CD4-positive, alpha-beta T cell treated with Interleukin-6 at 100 ng/mL for 8 hours (primary cell): ENCODE data around the gene IGFBP2.

Source experiments
- DNase-seq: peaks from one replicate; pipeline ENCODE4 v3.0.0-alpha.2; 2020; ENCODE audit warnings: mixed read lengths, low spot score

IGFBP2 gene

GRCh38 chr2:216663846-216664245 lies 30.6 kb downstream of the IGFBP2 start:
- no peak for DNase-seq

DNA sequence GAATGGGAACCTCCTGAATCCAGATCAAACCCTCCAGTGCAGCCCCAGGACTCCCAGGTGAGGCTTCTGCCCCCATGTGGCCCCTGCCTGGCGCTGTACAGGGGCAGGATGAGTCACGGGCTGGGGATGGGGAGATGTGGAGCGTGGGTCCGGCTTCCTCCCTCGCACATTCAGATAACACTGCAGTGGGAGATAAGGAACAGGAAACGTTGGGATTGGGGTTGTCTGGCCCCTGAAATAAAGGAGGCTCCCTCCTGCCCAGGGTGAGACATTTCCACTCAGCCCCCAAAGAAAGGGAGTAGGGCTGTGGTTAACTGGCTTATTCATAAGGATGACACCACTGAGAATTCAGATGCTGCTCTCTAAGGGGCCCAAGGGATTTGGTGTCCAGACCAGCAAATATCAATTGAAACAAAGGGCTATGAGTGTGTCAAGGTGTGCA lies 31.4 kb downstream of the IGFBP2 start:
- no peak for DNase-seq

GRCh38 chr2:216665242-216665641 lies 32.0 kb downstream of the IGFBP2 start:
- no peak for DNase-seq

GRCh38 chr2:216665717-216666116 lies 32.5 kb downstream of the IGFBP2 start:
- DNase-seq: no peak

DNA sequence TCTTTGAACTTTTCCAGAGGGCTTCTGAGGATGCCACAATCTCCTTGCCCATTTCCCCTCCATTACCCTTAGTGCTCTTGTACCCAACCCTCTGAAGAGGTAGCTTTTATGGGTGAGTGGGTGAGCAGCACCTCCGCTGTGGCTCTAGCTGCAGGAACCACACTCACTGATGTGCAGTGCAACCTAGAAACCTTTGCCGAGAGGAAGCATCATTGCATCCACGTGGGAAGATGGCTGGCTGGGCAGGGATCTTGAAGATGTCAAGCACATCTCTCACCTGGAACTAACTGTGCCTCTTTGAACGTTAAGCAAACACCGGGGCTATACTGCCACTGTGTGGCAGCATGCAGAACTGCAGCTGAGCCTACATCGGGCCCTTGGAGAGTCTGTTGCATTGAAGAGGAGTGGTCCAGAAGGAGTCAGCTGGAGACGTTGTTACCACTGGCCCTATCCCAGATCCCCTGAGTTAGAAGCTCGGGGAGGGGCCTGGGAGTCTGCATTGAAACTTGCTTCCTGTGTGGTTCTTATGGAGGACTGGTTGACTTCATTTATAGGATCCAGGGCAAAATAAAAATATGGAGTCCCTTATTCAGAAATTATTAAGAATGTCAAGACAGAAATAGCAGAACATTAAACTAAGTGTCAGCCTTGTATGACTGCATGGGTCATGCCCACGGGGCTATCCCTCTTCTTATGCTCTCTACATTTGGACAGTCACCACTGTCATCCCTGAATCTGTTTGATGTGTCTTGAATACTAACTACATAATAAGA lies 33.4 kb downstream of the IGFBP2 start:
- peak; percentile 58 for DNase-seq

DNA sequence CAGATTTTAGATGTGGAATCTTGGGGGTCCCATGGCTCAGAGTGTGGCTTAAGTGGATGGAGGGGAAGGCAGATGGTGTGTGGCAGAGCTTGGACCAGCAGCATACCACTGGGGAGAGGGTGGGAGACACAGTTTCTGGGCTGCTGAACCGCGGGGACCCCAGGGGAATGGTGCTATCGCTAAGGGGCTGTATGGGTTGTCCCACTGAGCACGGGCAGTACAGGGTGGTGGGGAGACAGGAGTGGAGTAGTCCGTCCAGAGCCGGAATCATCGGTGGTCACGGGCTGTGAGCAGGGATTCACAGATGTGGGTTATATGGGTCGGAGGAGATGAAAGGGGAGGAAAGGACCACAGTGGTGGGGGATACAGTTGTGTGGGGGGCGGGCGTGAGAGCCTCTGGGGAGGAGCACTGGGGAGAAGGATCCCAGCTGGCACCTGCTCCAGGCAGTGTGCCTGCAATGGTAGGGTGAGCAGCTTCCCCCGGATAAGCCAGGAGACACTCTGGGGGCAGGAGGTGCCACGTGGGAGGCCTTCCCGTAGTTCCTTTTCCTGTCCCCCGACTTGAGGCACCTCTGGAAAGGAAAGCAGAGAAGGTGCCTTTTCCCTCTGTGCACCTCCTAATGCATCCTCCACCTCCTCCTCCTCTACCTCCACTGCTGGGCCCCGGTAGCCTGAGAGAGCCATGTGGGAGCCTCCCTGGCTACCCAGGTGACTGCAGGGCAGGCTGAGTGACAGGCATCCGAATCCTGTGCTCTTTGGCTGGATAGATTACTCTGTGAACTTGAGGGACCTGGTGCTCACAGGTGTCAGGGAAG lies 37.3 kb downstream of the IGFBP2 start:
- no peak for DNase-seq

GRCh38 chr2:216671081-216671411 lies 37.8 kb downstream of the IGFBP2 start:
- no peak for DNase-seq

GRCh38 chr2:216671791-216672343 lies 38.6 kb downstream of the IGFBP2 start:
- no peak for DNase-seq

- DNase-seq: no peak
These were observed 39.2 kb downstream of the IGFBP2 start for GRCh38 chr2:216672466-216672865.

- no peak for DNase-seq
These were observed 39.8 kb downstream of the IGFBP2 start for GRCh38 chr2:216673021-216673420.

DNA sequence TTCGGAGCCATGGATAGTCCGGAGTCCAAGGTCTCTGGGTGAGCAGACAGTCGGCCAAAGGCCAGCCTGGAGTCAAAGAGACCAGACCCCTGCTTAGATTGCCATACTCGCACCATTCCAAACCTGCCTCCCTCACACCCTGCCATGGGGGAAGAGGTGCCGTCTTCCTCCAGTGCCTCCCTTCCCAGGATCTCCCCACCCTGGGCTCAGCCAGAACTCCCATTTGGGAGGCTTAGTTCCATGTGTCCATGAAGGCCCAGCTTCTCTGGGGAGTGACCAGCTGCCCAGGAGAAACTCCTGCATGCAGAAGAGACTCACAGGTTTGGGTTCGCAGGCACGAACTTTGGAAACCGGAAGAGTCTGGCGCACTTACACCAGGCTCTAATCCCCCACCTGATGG lies 40.4 kb downstream of the IGFBP2 start:
- no peak for DNase-seq

DNA sequence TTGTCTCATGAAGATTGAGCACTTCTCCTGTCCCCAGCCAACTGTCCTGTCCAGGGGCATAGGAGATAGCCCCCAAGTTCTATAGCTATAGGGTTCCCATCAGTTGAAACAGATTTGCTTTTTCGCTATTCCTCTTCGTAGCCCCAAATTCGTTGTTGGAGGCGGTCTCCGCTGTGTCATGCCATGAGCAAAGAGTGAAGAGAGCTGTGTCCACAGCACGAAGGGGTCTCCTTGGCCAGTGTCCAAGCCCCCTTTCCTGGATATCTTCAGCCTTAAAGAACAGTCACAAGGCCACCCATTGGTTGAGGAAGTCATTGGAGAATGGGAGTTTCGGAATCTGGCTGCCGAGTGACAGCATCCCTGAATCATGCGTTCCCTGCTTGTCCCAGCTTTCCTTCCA lies 41.2 kb downstream of the IGFBP2 start:
- DNase-seq: no peak

- DNase-seq: no peak
These were observed 43.4 kb downstream of the IGFBP2 start for GRCh38 chr2:216676630-216677029.

DNA sequence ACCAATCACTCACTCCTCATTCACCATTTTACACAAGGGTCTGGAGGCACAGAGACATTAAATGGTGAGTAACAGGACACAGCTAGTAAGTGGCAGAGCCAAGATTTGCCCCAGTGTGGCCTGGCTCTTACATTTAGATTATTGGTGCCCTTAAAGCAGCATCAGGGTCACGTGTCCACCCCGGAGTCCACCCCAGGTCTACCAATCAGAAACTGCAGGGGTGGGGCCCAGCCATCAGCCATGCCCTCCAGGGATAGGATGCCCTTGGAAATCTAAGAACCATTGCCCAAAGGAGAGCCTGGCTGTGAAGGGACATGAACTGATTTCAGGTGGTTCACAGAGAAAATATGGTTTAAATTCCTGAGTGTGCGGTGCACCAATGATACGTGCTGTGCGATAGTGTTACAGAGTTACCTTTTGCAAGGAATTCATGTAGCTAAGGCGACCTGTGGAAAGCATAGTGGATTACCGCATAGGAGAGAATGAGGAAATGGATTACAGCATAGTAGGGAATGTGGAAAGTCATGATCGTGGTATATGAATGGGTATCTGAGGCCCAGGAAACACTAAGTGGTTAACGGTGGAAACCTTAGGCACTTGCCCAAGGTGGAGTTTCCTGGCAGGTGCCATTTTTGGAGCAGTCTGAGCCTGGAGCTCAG lies 44.3 kb downstream of the IGFBP2 start:
- DNase-seq: no peak

- no peak for DNase-seq
These were observed 44.9 kb downstream of the IGFBP2 start for GRCh38 chr2:216678098-216678465.

DNA sequence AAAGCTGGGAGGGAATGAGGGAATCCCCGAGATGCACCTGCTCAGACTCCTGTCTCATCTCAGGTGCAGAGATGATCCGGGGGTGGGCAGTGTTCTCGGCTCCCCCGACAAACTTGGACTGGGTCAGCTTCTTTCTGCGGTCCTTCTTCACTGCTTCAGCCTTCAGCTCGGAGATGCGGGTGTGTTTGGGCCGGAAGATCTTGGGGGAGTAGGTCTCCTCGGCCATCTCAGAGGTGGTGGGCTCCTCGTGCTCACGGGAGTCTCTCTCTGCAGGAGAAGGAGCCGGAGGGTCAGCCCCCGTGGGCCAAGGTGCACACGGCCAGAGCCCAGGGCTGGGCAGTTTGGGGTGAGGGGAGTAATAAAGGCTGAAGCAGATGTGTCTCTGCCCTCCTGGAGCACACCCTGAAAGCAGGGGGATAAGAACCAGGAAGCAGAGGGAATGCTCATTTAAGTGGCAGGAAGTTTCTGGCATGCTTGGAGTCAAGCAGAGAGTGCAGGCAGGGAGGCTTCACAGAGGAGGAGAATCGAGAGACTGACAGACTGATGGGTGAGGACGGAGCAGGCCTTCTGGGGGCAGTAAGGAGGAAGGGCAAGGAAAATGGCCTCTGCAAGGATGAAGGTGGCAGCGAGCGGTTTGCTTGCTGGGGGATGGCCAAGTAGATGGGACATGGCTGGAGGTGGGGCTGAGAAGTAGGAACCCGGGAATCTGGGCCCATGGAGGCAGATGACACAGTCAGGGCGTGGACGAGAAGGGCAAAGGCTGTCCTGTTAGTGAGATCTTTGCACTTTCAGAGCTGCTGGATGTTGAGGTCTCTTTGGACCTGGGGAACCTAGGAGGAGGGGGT lies 45.8 kb downstream of the IGFBP2 start:
- DNase-seq: no peak

GRCh38 chr2:216679658-216680024 lies 46.4 kb downstream of the IGFBP2 start:
- DNase-seq: no peak

GRCh38 chr2:216680951-216681629 lies 47.9 kb downstream of the IGFBP2 start:
- DNase-seq: no peak

DNA sequence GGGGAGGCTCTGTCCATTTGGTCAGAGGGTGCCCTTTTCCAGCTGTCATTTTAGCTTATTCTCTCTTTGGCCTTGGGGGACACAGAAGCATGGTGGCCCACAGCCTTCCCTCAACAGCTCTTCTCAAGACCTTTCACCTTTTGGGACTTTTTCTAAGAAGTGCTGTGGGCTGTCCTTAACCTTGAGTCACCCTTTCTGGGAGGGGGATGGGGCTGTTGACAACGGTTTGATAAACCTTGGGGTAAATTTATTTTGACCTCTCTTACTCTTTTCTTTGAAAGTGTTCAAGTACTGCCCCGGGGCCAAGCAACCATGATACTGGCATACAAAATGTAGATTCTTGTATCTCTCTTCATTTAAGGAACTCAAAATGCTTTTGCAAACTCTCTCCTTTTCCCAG lies 48.5 kb downstream of the IGFBP2 start:
- no peak for DNase-seq

DNA sequence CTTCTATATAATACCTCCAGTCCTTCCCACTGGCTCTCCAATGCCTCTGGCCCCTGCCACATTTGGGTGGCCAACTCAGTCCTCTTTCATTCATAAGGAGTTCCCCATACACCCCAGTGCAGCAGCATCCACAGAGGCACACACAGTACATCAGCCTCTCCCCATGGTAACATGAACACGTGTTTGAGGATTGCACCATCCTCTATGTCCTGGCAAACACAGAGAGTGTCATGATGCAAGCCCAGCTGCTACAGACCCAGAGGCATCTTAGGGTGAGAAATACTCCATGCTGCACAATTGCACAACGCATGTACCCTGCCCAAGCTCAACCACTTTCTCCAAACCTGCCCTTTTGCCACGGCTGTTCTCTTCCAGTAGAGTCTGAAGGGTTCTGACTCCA lies 50.6 kb downstream of the IGFBP2 start:
- DNase-seq: no peak

DNA sequence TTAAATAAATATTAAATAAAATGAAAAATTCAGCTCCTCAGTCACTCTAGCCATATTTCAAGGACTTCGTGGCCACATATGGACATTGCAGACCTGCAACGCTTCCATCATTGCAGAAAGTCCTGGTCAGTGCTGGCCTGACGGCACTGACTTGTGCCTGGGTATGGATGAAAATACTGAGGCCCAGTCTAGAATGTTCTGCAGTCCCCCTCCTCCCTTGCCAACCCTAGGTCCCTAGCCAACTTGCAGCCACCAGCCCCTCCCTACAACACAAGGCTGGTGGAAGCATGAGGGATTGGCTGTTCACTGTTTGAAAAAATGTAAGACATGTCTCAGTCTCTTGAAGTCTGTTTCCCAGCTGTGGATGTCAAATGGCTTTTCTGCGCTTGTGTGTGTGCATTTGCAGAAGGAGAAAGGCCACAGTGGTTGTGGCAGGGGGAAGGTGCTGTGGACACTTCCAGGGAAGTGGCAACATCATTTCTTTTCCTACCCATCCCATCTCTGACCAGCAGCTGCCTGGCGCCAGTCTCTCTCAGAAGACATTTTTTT lies 52.2 kb downstream of the IGFBP2 start:
- no peak for DNase-seq
